ENCODE measurements around the gene DERA. TPM values are rescaled to one million over a fixed set of nuclear protein-coding genes. Genes with fewer than 3 reads are reported as not detected.

Gene DERA
- polyA plus RNA-seq, 3 donors = 16.2 to 84.2 (median 83.6) TPM

DNA sequence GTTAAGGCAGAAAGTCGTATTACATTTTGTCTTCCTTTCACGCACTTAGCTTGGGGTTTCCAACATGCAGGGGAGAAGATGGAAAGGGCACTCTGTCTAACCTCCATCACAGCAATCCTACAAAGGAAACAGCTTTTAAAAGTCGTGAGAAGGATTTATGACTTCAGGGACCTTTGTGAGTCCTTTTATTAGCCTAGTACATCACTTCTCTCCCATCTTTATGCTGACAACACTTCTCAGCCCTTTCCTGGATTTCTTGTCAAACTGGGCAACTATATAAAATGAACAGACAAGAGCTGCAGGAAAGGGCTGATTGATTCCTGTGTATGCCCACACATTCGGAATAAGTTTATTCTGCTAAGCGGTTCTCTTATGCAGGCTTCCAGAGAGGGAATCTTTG, 159.0 kb downstream of the DERA start:
- Histone ChIP-seq H3K27ac (ENCODE audit: low read depth in 1 of 2, low read length in 2 of 2) (no peak overlapping the region), H3K9ac (ENCODE audit: insufficient read depth, low read length, poor library complexity, severe bottlenecking) (no peak overlapping the region), H3K36me3 (replicated peaks in 1 of 2; ENCODE audit: control insufficient read depth in 1 of 2, insufficient read depth in 2 of 2, low read length in 2 of 2) (no peaks in the 10 kb centered on the region), H4K20me1 (ENCODE audit: insufficient read depth, low read length) (no peaks in the 10 kb centered on the region), H3K4me3 (replicated peaks in 1 of 3; ENCODE audit: low read depth in 2 of 3, low read length in 3 of 3) (no peak overlapping the region), H3K4me2 (replicated peaks; ENCODE audit: extremely low read depth, low read length, poor library complexity, severe bottlenecking) (no peak overlapping the region), H3K27me3 (ENCODE audit: control insufficient read depth in 2 of 2, insufficient read depth in 2 of 2, low read length in 2 of 2) (peaks cover 2 to 6% of the 10 kb centered on the region in 2 donors), H3K4me1 (ENCODE audit: control insufficient read depth in 1 of 2, insufficient read depth in 2 of 2, low read length in 2 of 2) (peaks cover 0 to 5% of the 10 kb centered on the region in 2 donors), H3K79me2 (ENCODE audit: insufficient read depth, low read length) (no peaks in the 10 kb centered on the region), H2AFZ (ENCODE audit: insufficient read depth, low read depth, low read length, poor library complexity, severe bottlenecking) (no peak overlapping the region), H3K9me3 (replicated peaks in 1 of 2; ENCODE audit: control insufficient read depth in 1 of 2, insufficient read depth in 1 of 2, low read length in 2 of 2) (no peaks in the 10 kb centered on the region)
- peaks cover 7% of the 10 kb centered on the region for H3K4me1 Mint-ChIP-seq
- H3K27ac Mint-ChIP-seq = no peak overlapping the region
- TF ChIP-seq, protein P1, sequence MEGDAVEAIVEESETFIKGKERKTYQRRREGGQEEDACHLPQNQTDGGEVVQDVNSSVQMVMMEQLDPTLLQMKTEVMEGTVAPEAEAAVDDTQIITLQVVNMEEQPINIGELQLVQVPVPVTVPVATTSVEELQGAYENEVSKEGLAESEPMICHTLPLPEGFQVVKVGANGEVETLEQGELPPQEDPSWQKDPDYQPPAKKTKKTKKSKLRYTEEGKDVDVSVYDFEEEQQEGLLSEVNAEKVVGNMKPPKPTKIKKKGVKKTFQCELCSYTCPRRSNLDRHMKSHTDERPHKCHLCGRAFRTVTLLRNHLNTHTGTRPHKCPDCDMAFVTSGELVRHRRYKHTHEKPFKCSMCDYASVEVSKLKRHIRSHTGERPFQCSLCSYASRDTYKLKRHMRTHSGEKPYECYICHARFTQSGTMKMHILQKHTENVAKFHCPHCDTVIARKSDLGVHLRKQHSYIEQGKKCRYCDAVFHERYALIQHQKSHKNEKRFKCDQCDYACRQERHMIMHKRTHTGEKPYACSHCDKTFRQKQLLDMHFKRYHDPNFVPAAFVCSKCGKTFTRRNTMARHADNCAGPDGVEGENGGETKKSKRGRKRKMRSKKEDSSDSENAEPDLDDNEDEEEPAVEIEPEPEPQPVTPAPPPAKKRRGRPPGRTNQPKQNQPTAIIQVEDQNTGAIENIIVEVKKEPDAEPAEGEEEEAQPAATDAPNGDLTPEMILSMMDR (IDR thresholded peaks at IDR 0.05) = no peak
- no CpG with 5 or more reads among the region's 5 CpGs for WGBS (ENCODE audit: insufficient coverage)
- DNase-seq = no peak
- no peak overlapping the region for H3K4me3 Mint-ChIP-seq
- H3K9me3 Mint-ChIP-seq = peaks cover 0 to under 1% (median 0%) of the 10 kb centered on the region in 7 donors
- no peaks in the 10 kb centered on the region for H3K36me3 Mint-ChIP-seq
- H3K27me3 Mint-ChIP-seq (ENCODE audit: low read depth in 3 of 3) = peaks cover 4 to 9% (median 9%) of the 10 kb centered on the region in 3 donors
- intact Hi-C loops (cut with micrococcal nuclease) = loop anchor here in 1 of 2 donors (10.0 kb wide), 1 partner anchor 295 kb away; no protein-coding TSS in a partner anchor

DNA sequence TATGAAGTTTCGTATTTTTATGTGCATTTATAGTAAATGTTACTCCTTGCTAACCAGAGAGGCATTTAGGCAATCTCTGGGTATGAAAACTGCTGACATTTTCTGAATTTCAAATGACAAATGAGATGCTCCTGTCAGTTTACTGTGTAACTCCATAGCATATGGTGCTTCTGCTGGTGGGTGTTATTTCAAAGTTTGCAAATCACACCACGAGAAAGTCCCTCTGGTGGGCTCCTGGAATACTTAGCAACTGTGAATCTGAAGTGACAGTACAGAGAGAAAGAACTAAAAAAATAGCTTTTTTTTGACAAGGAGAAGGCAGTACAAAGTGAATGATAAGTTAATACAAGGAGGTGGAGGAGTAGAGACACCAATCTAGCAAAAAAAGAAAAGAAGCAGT, 161.5 kb downstream of the DERA start:
- H3K4me2 ChIP-seq (replicated peaks; ENCODE audit: extremely low read depth, low read length, poor library complexity, severe bottlenecking) = no peak overlapping the region
- TF ChIP-seq, protein P1 (IDR thresholded peaks at IDR 0.05) = no peak
- no peak overlapping the region for H3K9ac ChIP-seq (ENCODE audit: insufficient read depth, low read length, poor library complexity, severe bottlenecking)
- H3K4me3 ChIP-seq (replicated peaks in 1 of 3; ENCODE audit: low read depth in 2 of 3, low read length in 3 of 3) = no peak overlapping the region
- intact Hi-C loops (cut with micrococcal nuclease) = loop anchor here in 1 of 2 donors (10.0 kb wide), 1 partner anchor 292 kb away; no protein-coding TSS in a partner anchor
- H3K27ac ChIP-seq (ENCODE audit: low read depth in 1 of 2, low read length in 2 of 2) = no peak overlapping the region
- H3K4me1 ChIP-seq (ENCODE audit: control insufficient read depth in 1 of 2, insufficient read depth in 2 of 2, low read length in 2 of 2) = no peaks in the 10 kb centered on the region
- peaks cover 4 to 9% (median 9%) of the 10 kb centered on the region in 3 donors for H3K27me3 Mint-ChIP-seq (ENCODE audit: low read depth in 3 of 3)
- peaks cover 2 to 6% of the 10 kb centered on the region in 2 donors for H3K27me3 ChIP-seq (ENCODE audit: control insufficient read depth in 2 of 2, insufficient read depth in 2 of 2, low read length in 2 of 2)
- WGBS (ENCODE audit: insufficient coverage) = 80% methylated on average over 1 of the region's 2 CpGs
- peaks cover 1% of the 10 kb centered on the region for H3K4me1 Mint-ChIP-seq
- no peaks in the 10 kb centered on the region for H3K36me3 ChIP-seq (replicated peaks in 1 of 2; ENCODE audit: control insufficient read depth in 1 of 2, insufficient read depth in 2 of 2, low read length in 2 of 2)
- H3K4me3 Mint-ChIP-seq = no peak overlapping the region
- no peaks in the 10 kb centered on the region for H4K20me1 ChIP-seq (ENCODE audit: insufficient read depth, low read length)
- H3K79me2 ChIP-seq (ENCODE audit: insufficient read depth, low read length) = no peaks in the 10 kb centered on the region
- H3K9me3 ChIP-seq (replicated peaks in 1 of 2; ENCODE audit: control insufficient read depth in 1 of 2, insufficient read depth in 1 of 2, low read length in 2 of 2) = no peaks in the 10 kb centered on the region
- no peaks in the 10 kb centered on the region for H3K36me3 Mint-ChIP-seq
- H2AFZ ChIP-seq (ENCODE audit: insufficient read depth, low read depth, low read length, poor library complexity, severe bottlenecking) = no peak overlapping the region
- no peak overlapping the region for H3K27ac Mint-ChIP-seq
- no peaks in the 10 kb centered on the region for H3K9me3 Mint-ChIP-seq
- no peak for DNase-seq

Measured in CD14-positive monocyte (primary cell).